ENCODE data around the gene CBFA2T3. TPM values are rescaled to one million over a fixed set of nuclear protein-coding genes. Genes with fewer than 3 reads are reported as not detected.

Gene CBFA2T3
- total RNA-seq, 1 donor from 2014 or later, result 2.4 TPM

DNA sequence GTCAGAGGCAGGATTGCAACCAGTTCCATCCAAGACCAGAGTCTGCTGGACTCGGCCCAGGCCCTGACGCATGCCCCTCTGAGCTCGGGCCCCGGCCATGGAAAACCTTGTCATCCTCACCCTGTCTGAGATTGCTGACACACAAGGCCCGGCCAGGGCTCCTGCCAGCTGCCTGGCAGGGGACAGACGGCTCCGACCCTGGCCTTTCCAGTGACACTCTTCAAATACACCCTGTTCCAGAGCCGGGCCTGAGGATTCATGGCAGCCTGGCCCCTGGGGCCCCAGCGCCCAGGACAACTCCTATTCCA lies 107.4 kb downstream of the CBFA2T3 start:
- no peak overlapping the region for H3K27ac Mint-ChIP-seq (ENCODE audit: unreplicated experiment)
- TF ChIP-seq CTCF (IDR thresholded peaks at IDR 0.05; ENCODE audit: insufficient read depth, low read depth, low read length), result no peak
- TF ChIP-seq EZH2 (IDR thresholded peaks at IDR 0.05; ENCODE audit: insufficient read depth, low read length), result no peak
- H3K9ac ChIP-seq (ENCODE audit: low read length), result no peak overlapping the region

DNA sequence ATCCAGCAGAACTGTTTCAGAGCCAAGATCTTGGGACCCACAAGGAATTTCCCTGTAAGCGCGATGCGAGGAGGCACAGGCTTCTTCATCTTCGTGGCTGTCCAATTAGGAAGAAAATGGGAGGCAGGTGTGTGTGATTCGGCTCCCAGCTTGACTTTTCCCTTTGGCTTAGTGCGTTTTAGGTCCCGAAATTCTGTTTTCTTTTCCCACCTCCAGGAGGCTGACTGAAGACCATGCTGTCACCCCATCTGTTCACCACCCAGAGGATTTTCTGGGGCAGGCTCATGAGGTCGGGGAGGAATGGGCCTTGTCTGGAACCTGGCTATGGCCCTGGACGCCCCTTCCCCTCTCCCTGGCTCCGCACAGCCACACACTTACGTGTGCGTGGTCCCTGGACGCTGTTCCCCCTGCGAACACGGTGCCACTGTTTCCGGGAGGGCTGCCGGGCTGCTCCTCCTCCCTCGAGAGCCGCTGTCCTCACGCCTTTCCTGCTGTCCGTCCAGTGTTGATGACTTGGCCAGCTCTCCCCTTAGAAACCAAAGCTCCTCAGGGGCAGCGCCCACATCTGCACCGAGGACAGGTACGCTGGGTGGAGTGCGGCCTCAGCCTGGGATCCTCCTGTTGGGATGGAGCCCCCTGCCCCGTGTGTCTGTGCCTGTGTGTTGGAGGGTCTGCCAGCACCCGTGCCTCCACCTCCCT lies 107.9 kb downstream of the CBFA2T3 start:
- peaks cover 25% of the 10 kb centered on the region for H3K27me3 Mint-ChIP-seq (ENCODE audit: low read depth, unreplicated experiment)
- H3K36me3 ChIP-seq (ENCODE audit: insufficient read depth, low read length), result no peaks in the 10 kb centered on the region

More for the DNA sequence above, 107.4 kb downstream of the CBFA2T3 start:
- H4K20me1 ChIP-seq (ENCODE audit: insufficient read depth, low read length), result no peaks in the 10 kb centered on the region
- Mint-ChIP-seq H3K4me3 (ENCODE audit: unreplicated experiment) (no peak overlapping the region), H3K4me1 (ENCODE audit: low read depth, unreplicated experiment) (no peaks in the 10 kb centered on the region), H3K27me3 (ENCODE audit: low read depth, unreplicated experiment) (peaks cover 28% of the 10 kb centered on the region), H3K9me3 (ENCODE audit: unreplicated experiment) (no peaks in the 10 kb centered on the region), H3K36me3 (ENCODE audit: low read depth, unreplicated experiment) (no peaks in the 10 kb centered on the region)
- H3K4me2 ChIP-seq (ENCODE audit: low read length), result no peak overlapping the region
- DNase-seq (ENCODE audit: low read depth) (no peak), FAIRE-seq (no peak)
- H3K79me2 ChIP-seq (ENCODE audit: insufficient read depth, low read length), result no peaks in the 10 kb centered on the region
- peaks cover 4% of the 10 kb centered on the region for H3K27me3 ChIP-seq (ENCODE audit: insufficient read depth, low read length)
- H3K36me3 ChIP-seq (ENCODE audit: insufficient read depth, low read length), result no peaks in the 10 kb centered on the region
- no peaks in the 10 kb centered on the region for H3K9me3 ChIP-seq (ENCODE audit: insufficient read depth, low read depth, low read length)
- no peaks in the 10 kb centered on the region for H3K4me1 ChIP-seq (ENCODE audit: insufficient read depth, low read length)
- H3K4me3 ChIP-seq (ENCODE audit: insufficient read depth, low read depth, low read length), result no peak overlapping the region
- H3K27ac ChIP-seq (ENCODE audit: low read depth, low read length), result no peak overlapping the region
- H2AFZ ChIP-seq (ENCODE audit: low read depth, low read length), result no peak overlapping the region

More for the DNA sequence above, 107.9 kb downstream of the CBFA2T3 start:
- Histone ChIP-seq H4K20me1 (ENCODE audit: insufficient read depth, low read length) (no peaks in the 10 kb centered on the region), H3K9ac (ENCODE audit: low read length) (no peak overlapping the region), H3K4me3 (ENCODE audit: insufficient read depth, low read depth, low read length) (no peak overlapping the region), H3K79me2 (ENCODE audit: insufficient read depth, low read length) (no peaks in the 10 kb centered on the region), H3K4me2 (ENCODE audit: low read length) (no peak overlapping the region), H3K4me1 (ENCODE audit: insufficient read depth, low read length) (no peaks in the 10 kb centered on the region), H3K27ac (ENCODE audit: low read depth, low read length) (no peak overlapping the region), H3K27me3 (ENCODE audit: insufficient read depth, low read length) (peaks cover 4% of the 10 kb centered on the region), H2AFZ (ENCODE audit: low read depth, low read length) (no peak overlapping the region), H3K9me3 (ENCODE audit: insufficient read depth, low read depth, low read length) (no peaks in the 10 kb centered on the region)
- Mint-ChIP-seq H3K4me1 (ENCODE audit: low read depth, unreplicated experiment) (no peaks in the 10 kb centered on the region), H3K4me3 (ENCODE audit: unreplicated experiment) (no peak overlapping the region), H3K9me3 (ENCODE audit: unreplicated experiment) (no peaks in the 10 kb centered on the region), H3K27ac (ENCODE audit: unreplicated experiment) (no peak overlapping the region), H3K36me3 (ENCODE audit: low read depth, unreplicated experiment) (no peaks in the 10 kb centered on the region)
- no peak for DNase-seq (ENCODE audit: low read depth)
- TF ChIP-seq EZH2 (IDR thresholded peaks at IDR 0.05; ENCODE audit: insufficient read depth, low read length) (no peak), CTCF (IDR thresholded peaks at IDR 0.05; ENCODE audit: insufficient read depth, low read depth, low read length) (no peak)
- FAIRE-seq, result no peak

All from astrocyte (in vitro differentiated cells and primary cell).